ENCODE data around the gene TTC3.

DNA sequence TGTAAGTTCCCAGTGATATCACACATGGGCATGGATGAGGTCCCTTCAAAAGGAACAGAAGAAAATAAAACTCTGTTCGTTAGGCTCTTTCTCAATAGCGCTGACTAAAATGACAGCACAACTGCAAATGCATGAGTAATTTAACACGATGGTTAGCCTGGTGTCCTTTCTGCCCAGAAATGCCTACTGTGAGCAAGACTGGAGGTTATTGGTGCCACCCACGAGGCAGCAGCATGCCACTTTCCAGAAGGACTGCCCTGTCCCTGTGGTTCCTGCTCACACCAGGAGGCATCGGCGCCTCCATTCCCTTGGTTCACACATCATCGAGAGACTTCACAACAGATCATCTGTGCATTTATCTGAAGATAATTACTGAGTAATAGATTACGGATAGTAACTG, 167.9 kb downstream of the TTC3 start:
- TF ChIP-seq ZFX (IDR thresholded peaks at IDR 0.05) (no peak), ZNF274 (IDR thresholded peaks at IDR 0.05; ENCODE audit: low read depth, low read length) (no peak), POLR2A (IDR thresholded peaks at IDR 0.05; ENCODE audit: borderline replicate concordance, extremely low read depth, insufficient read depth, insufficient read length) (no peak), YY1 (IDR thresholded peaks at IDR 0.05; ENCODE audit: extremely low read depth, insufficient replicate concordance, low read depth, low read length) (no peak), EZH2 (IDR thresholded peaks at IDR 0.05) (no peak), EZH2phosphoT487 (IDR thresholded peaks at IDR 0.05; ENCODE audit: borderline replicate concordance) (no peak), POLR2AphosphoS5 (IDR thresholded peaks at IDR 0.05; ENCODE audit: low read depth, low read length) (no peak), TCF7L2 (IDR thresholded peaks at IDR 0.05; ENCODE audit: borderline replicate concordance, extremely low read depth, insufficient read depth, insufficient read length) (no peak), RAD21 (IDR thresholded peaks at IDR 0.05; ENCODE audit: low read depth) (no peak), CEBPB (IDR thresholded peaks at IDR 0.05; ENCODE audit: low read depth) (no peak)
- TF ChIP-seq, protein P1, sequence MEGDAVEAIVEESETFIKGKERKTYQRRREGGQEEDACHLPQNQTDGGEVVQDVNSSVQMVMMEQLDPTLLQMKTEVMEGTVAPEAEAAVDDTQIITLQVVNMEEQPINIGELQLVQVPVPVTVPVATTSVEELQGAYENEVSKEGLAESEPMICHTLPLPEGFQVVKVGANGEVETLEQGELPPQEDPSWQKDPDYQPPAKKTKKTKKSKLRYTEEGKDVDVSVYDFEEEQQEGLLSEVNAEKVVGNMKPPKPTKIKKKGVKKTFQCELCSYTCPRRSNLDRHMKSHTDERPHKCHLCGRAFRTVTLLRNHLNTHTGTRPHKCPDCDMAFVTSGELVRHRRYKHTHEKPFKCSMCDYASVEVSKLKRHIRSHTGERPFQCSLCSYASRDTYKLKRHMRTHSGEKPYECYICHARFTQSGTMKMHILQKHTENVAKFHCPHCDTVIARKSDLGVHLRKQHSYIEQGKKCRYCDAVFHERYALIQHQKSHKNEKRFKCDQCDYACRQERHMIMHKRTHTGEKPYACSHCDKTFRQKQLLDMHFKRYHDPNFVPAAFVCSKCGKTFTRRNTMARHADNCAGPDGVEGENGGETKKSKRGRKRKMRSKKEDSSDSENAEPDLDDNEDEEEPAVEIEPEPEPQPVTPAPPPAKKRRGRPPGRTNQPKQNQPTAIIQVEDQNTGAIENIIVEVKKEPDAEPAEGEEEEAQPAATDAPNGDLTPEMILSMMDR (IDR thresholded peaks at IDR 0.05 in 2 of 3, conservative IDR thresholded peaks at IDR 0.05 in 1 of 3; ENCODE audit: borderline replicate concordance in 1 of 3, insufficient read depth in 1 of 3, low read depth in 2 of 3, low read length in 2 of 3): no peak
- TF ChIP-seq, protein P2, sequence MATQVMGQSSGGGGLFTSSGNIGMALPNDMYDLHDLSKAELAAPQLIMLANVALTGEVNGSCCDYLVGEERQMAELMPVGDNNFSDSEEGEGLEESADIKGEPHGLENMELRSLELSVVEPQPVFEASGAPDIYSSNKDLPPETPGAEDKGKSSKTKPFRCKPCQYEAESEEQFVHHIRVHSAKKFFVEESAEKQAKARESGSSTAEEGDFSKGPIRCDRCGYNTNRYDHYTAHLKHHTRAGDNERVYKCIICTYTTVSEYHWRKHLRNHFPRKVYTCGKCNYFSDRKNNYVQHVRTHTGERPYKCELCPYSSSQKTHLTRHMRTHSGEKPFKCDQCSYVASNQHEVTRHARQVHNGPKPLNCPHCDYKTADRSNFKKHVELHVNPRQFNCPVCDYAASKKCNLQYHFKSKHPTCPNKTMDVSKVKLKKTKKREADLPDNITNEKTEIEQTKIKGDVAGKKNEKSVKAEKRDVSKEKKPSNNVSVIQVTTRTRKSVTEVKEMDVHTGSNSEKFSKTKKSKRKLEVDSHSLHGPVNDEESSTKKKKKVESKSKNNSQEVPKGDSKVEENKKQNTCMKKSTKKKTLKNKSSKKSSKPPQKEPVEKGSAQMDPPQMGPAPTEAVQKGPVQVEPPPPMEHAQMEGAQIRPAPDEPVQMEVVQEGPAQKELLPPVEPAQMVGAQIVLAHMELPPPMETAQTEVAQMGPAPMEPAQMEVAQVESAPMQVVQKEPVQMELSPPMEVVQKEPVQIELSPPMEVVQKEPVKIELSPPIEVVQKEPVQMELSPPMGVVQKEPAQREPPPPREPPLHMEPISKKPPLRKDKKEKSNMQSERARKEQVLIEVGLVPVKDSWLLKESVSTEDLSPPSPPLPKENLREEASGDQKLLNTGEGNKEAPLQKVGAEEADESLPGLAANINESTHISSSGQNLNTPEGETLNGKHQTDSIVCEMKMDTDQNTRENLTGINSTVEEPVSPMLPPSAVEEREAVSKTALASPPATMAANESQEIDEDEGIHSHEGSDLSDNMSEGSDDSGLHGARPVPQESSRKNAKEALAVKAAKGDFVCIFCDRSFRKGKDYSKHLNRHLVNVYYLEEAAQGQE (IDR thresholded peaks at IDR 0.05; ENCODE audit: low read depth): no peak
- TF ChIP-seq, protein P3, sequence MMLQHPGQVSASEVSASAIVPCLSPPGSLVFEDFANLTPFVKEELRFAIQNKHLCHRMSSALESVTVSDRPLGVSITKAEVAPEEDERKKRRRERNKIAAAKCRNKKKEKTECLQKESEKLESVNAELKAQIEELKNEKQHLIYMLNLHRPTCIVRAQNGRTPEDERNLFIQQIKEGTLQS (IDR thresholded peaks at IDR 0.05): no peak
- TF ChIP-seq, protein P4, sequence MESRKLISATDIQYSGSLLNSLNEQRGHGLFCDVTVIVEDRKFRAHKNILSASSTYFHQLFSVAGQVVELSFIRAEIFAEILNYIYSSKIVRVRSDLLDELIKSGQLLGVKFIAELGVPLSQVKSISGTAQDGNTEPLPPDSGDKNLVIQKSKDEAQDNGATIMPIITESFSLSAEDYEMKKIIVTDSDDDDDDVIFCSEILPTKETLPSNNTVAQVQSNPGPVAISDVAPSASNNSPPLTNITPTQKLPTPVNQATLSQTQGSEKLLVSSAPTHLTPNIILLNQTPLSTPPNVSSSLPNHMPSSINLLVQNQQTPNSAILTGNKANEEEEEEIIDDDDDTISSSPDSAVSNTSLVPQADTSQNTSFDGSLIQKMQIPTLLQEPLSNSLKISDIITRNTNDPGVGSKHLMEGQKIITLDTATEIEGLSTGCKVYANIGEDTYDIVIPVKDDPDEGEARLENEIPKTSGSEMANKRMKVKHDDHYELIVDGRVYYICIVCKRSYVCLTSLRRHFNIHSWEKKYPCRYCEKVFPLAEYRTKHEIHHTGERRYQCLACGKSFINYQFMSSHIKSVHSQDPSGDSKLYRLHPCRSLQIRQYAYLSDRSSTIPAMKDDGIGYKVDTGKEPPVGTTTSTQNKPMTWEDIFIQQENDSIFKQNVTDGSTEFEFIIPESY (IDR thresholded peaks at IDR 0.05; ENCODE audit: extremely low read depth, insufficient replicate concordance, low read length): no peak

All from HCT116 (cell line).